Activated naive CD8-positive, alpha-beta T cell treated with anti-CD3 and anti-CD28 coated beads, Interleukin-2, amount 50 U/mL, for 24 hours (primary cell): ENCODE data around the gene KRT7.
"Not testable (repeated sequence)": the region's sequence is repeated elsewhere in the genome, so short reads cannot be mapped to it uniquely, and the experiment has no call there.

Experiments used
- ATAC-seq: fragments of 150-1000 bp; cut with Tn5 transposase; one replicate; pipeline ENCODE4 v1.10.0; 2021
- DNase-seq: peaks from one replicate; pipeline ENCODE4 v3.0.0; 2021
- H3K27ac Mint-ChIP-seq: one replicate; pipeline ENCODE4 v1.8.0; 2021; ENCODE audit warnings: mild to moderate bottlenecking, mixed read lengths
- H3K27me3 Mint-ChIP-seq: one replicate; pipeline ENCODE4 v1.8.0; 2021; ENCODE audit warnings: mixed read lengths
- H3K36me3 Mint-ChIP-seq: one replicate; pipeline ENCODE4 v1.8.0; 2021; ENCODE audit warnings: low read depth, mixed read lengths
- H3K4me1 Mint-ChIP-seq: one replicate; pipeline ENCODE4 v1.8.0; 2021; ENCODE audit warnings: mixed read lengths
- H3K4me3 Mint-ChIP-seq: one replicate; pipeline ENCODE4 v1.8.0; 2021; ENCODE audit warnings: mild to moderate bottlenecking, moderate library complexity, mixed read lengths
- H3K9me3 Mint-ChIP-seq: one replicate; pipeline ENCODE4 v1.8.0; 2021; ENCODE audit warnings: mixed read lengths

The KRT7 gene

DNA sequence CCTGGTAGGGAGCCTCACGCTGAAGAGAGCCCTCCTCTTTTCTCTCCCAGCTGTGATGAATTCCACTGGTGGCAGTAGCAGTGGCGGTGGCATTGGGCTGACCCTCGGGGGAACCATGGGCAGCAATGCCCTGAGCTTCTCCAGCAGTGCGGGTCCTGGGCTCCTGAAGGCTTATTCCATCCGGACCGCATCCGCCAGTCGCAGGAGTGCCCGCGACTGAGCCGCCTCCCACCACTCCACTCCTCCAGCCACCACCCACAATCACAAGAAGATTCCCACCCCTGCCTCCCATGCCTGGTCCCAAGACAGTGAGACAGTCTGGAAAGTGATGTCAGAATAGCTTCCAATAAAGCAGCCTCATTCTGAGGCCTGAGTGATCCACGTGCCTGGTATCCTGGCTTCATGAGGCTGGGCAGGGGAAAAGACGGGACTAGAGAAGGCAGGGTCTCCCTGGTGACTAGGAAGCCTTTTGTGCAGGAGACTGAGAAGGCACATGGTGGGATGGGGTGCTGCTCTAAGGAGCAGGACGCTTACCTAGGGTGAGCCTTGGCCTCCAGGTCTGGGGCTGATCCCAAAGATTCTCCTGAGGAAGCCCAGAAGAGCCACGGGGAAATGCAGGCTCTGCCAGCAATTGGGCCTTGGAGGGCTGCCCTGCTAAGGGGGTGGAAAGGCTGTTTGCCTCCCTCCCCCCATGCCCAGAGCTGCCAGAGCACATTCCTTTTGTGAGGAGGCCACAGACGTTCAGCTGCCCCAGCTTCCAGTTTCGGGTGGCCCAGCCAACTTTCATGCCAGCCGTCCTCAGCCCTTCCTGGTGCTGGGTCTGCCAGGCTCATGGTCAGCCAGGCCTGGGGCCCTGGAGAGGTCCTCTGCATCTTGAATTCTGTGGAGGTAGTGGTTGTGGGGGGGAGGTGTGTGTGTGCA is 15.8 kb downstream of the KRT7 start:
- Mint-ChIP-seq H3K36me3 (no peaks in the 10 kb centered on the region), H3K4me1 (peaks cover 48% of the 10 kb centered on the region), H3K27me3 (peaks cover 26% of the 10 kb centered on the region), H3K9me3 (no peaks in the 10 kb centered on the region), H3K4me3 (no peak overlapping the region), H3K27ac (no peak overlapping the region)
- DNase-seq, result no peak
- ATAC-seq, result no peak

DNA sequence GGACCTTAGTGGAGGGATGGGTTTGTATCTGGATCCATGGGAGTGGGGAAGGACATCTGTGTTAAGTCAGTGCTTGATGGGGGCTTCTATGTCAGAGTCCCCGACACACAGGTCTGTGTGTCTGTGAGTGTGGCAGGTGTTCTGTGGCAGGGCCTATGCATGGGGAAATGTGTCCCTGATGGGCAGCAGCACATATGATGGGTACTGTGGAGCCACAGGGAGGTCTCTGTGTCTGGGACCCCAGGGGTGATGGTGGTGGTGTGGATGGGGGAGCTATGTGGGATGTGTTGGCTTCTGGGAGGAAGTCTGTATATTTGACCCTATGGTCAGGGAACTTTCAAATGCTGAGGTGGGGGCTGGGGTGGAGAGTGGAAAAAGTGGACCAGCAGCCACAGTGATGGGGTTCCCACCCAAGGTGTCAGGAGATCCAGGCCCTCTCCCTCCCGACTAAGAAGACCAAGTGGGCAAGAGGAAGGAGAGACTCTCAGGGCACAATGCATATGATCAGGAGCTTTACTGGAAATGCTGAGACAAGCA is 16.5 kb downstream of the KRT7 start:
- H3K27me3 Mint-ChIP-seq, result peaks cover 26% of the 10 kb centered on the region
- no peak overlapping the region for H3K4me3 Mint-ChIP-seq
- no peak for ATAC-seq
- no peaks in the 10 kb centered on the region for H3K9me3 Mint-ChIP-seq
- no peak overlapping the region for H3K27ac Mint-ChIP-seq
- H3K4me1 Mint-ChIP-seq, result peaks cover 40% of the 10 kb centered on the region
- H3K36me3 Mint-ChIP-seq, result no peaks in the 10 kb centered on the region
- DNase-seq, result no peak

DNA sequence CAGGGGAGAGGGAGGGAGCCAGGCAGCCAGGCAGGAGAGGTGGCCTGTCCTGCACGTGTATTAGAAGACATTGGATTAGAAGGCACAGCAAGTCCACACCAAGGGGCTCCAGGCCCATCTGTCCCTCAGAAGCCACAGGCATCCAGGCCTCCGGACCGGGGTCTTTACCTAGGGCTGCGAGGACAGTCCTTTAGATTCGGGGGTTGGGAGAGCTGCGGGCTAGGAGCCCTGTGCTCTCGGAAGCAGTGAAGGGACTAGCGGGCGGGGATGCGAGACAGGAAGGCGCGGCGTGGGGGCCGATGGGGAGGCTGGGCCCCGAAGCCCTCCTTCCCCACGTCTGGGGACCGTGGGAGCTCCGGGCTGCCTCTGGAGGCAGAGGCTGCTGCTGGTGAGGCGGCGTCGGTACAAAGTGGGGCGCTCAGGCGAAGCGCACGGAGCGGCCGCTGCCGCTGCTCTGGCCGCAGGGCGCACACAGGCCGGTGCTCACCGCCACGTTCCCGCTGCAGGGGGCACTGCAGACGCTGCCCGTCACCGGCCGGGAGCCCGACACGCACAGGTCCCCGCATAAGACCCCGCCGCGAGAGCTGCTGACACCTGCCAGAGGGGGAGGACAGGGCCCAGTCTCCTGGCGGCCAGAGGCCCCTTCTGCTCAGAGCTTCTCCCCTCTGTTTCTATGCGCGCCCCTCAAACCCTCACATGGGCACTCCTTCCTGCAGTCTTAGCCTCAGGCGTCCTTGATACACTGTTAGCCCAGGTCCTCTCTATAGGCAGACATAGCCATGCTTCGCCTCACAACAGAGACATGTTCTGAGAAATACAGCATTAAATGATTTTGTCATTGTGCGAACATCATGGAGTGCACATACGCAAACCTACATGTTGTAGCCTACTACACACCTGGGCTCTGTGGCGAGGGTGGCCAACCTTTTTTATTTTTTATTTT is 17.3 kb downstream of the KRT7 start:
- Mint-ChIP-seq H3K4me1 (peaks cover 34% of the 10 kb centered on the region), H3K36me3 (no peaks in the 10 kb centered on the region), H3K4me3 (no peak overlapping the region), H3K27me3 (peaks cover 33% of the 10 kb centered on the region), H3K27ac (no peak overlapping the region), H3K9me3 (no peaks in the 10 kb centered on the region)
- DNase-seq, result no peak
- ATAC-seq, result no peak

DNA sequence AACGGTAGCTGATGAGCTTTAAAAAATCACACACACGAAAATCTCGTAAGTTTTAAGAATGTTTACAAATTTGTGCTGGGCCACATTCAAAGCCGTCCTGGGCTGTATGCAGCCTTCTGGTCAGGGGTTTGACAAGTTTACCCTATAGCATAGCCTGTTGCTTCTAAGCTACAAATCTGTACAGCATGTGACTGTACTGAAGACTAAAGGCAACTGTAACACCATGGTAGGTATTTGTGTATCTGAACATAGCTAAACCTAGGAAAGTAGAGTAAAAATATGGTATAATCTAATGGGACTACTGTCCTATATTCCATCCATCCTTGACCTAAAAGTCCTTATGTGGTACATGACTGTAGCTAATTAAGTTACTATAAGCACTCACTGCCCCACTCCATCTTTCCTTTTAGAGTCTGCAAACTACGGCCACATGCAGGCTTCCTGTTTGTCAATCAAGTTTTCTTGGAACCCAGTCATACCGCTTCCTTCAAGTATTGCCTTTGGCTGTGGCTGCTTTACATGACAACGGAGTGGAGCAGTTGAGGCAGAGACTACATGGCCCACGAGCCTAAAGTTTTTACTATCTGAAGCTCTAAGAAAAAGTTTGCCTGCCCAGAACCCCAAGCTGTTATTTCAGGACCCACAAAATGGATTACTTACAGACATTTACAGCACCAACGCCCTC is 18.5 kb downstream of the KRT7 start:
- Mint-ChIP-seq H3K27ac (no peak overlapping the region), H3K36me3 (no peaks in the 10 kb centered on the region), H3K4me3 (no peak overlapping the region), H3K27me3 (peaks cover 45% of the 10 kb centered on the region), H3K9me3 (no peaks in the 10 kb centered on the region), H3K4me1 (peaks cover 25% of the 10 kb centered on the region)
- DNase-seq (no peak), ATAC-seq (no peak)

DNA sequence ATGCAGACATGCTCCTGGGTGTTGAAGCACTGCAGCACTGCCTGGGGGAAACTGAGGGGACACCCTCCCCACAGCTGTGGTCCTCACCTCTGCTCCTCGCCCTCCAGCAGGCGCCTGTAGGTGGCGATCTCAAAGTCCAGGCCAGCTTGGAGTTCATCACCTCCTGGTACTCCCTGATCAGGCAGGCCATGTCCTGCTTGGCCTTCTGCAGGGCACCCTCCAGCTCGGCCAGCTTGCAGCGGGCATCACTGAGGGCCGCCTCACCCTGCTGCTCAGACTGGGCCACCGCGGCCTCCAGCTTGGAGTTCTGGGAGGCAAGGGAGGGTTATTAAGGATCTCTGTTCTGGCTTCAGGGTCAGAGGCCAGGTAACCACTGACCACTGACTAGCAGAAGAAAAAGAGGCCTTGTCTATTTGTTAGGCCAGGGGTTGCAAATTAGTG is 19.2 kb downstream of the KRT7 start:
- H3K4me1 Mint-ChIP-seq, result peaks cover 18% of the 10 kb centered on the region
- H3K27ac Mint-ChIP-seq, DNase-seq, H3K4me3 Mint-ChIP-seq, H3K36me3 Mint-ChIP-seq, H3K9me3 Mint-ChIP-seq, ATAC-seq: not testable (repeated sequence)
- H3K27me3 Mint-ChIP-seq, result peaks cover 50% of the 10 kb centered on the region

DNA sequence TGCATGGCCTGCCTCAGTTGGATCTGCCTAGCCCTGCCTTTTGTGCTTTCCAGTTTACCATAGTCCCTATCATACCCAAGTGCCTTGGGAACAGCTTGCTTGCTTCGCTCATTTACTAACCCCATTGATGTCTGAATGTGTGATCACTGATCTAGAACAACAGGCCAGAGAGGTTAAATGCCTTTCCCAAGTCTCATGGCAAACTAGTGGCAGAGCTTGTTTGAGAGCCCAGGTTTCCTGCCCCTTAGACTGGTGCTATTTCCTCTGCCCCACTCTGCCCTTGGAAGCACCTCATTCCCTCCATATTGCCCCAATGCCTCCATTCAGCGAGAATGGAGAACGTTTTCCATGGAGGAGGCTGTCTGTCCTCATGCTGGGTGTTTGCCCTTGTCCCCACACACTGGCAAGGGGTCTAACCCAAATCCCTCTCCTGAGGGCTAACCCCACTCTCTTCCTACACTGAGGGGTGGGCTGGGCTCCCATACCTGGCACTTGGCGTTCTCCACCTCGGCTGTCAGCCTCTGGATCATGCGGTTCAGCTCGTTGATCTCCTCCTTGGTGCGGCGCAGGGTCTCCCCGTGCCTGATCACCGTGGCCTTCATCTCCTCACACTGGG is 19.8 kb downstream of the KRT7 start:
- DNase-seq, result no peak
- no peaks in the 10 kb centered on the region for H3K9me3 Mint-ChIP-seq
- peaks cover 15% of the 10 kb centered on the region for H3K4me1 Mint-ChIP-seq
- ATAC-seq, result no peak
- H3K4me3 Mint-ChIP-seq, result no peak overlapping the region
- H3K27ac Mint-ChIP-seq, result no peak overlapping the region
- no peaks in the 10 kb centered on the region for H3K36me3 Mint-ChIP-seq
- H3K27me3 Mint-ChIP-seq, result peaks cover 52% of the 10 kb centered on the region

DNA sequence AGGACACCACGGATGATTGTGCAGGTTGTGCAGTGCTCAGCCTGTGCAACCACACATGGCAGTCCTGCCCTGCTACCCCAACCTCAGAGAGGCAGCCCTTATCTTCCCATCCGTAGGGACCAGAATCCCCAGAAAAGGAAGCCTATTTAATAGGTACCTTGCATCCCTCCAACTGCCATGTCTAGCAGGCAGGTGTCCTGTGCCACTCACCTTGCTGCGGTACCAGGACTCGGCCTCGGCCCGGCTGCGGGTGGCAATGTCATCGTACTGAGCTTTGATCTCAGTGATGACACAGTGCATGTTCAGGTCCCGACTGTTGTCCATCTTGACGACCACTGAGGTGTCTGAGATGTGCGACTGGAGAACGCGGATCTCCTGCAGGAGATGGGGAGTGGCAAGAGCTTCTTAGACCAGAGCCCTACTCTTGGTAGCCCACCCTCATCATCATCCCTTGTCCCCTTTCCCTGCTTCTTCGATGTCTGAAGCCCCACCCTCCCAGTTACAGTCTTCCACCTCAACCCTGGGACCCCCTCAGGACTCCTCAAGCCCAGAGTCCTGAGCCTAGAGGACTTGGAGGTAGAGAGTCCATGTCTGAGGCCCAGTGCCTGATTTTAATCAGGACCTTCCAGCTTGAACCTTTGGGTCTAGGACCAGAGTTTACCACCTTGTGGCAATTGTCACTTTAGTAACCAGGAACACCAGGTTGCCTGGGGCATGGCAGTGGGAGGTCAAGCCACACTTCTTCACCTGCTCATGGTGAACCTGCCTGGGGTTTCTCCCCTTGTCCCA is 20.5 kb downstream of the KRT7 start:
- no peaks in the 10 kb centered on the region for H3K9me3 Mint-ChIP-seq
- ATAC-seq, result no peak
- DNase-seq, result no peak
- H3K27ac Mint-ChIP-seq, result no peak overlapping the region
- peaks cover 15% of the 10 kb centered on the region for H3K4me1 Mint-ChIP-seq
- no peak overlapping the region for H3K4me3 Mint-ChIP-seq
- H3K36me3 Mint-ChIP-seq, result no peaks in the 10 kb centered on the region
- peaks cover 55% of the 10 kb centered on the region for H3K27me3 Mint-ChIP-seq

DNA sequence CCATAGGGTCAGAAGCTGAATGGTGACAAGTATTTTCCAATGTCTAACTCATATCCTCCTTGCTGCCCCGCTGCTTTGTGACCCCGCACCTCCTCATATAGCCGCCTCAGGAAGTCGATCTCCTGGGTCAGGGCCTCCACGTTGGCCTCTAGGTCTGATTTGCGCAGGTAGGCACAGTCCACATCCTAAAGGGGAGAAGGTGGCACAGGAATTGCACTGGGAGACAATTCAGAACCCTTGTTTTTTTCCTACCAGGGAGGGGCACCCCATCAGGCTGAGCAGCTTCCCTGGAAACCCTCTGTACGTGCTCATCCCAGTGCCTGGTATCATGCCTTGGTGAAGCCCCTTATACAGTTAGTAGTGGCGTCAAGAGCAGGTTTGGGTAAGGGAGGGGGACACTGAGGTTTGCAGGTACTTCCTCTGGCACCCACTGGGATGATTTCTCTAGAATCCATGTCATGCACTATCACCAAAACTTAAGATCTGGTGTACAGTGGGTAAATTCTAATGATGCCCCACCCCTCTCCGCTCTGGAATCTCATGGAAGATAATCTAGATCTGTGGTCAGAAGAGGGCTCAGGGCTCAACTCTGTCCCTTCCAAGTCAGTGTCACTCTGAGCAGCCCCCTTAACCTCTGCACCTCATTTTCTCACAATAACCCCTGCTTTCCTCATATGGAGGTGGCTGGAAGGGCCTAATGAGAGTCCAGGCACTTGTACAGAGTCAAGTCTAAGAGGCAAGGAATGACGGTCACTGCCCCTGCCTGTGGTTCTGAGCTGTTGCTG is 21.3 kb downstream of the KRT7 start:
- ATAC-seq (no peak), DNase-seq (no peak)
- Mint-ChIP-seq H3K4me3 (no peak overlapping the region), H3K4me1 (peaks cover 15% of the 10 kb centered on the region), H3K27me3 (peaks cover 52% of the 10 kb centered on the region), H3K9me3 (no peaks in the 10 kb centered on the region), H3K27ac (no peak overlapping the region), H3K36me3 (no peaks in the 10 kb centered on the region)

DNA sequence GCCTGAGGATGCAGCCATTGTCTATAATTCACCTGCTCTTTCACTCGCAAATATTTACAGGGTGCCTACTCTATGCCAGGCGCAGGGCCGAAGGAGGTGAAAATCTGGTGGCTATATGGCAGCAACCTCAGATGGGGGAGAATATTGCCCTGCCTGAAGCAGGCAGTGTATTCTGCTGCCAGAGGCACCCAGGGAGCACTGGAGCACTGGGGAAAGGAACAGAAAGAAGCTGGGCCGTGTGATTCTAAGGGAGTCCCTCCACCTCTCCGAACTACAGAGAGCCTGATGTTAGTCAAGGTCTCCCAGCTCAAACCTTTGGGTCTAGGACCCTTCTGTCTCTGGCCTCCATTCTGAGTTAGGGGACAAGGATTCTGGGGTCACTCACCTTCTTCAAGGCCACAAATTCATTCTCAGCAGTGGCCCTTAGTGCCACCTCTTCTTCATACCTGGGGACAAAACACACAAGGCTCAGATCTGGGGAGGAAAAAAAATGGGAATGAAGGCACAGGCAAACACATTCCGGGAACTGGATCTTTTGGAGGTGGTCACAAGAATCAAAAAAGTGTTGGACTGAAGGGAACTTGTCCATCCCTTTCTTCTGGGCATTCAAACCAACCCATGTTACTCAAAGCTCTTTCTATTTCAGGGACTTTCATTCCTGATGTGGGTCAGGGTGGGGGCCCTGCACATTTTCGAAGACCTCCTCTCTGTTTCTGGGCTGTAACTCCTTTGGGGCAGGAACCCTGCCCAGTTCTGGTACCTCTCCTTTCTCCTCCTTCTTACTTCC is 22.1 kb downstream of the KRT7 start:
- H3K36me3 Mint-ChIP-seq, result no peaks in the 10 kb centered on the region
- peaks cover 51% of the 10 kb centered on the region for H3K27me3 Mint-ChIP-seq
- no peak overlapping the region for H3K27ac Mint-ChIP-seq
- peaks cover 12% of the 10 kb centered on the region for H3K4me1 Mint-ChIP-seq
- DNase-seq, result no peak
- ATAC-seq, result no peak
- H3K4me3 Mint-ChIP-seq, result no peak overlapping the region
- no peaks in the 10 kb centered on the region for H3K9me3 Mint-ChIP-seq

DNA sequence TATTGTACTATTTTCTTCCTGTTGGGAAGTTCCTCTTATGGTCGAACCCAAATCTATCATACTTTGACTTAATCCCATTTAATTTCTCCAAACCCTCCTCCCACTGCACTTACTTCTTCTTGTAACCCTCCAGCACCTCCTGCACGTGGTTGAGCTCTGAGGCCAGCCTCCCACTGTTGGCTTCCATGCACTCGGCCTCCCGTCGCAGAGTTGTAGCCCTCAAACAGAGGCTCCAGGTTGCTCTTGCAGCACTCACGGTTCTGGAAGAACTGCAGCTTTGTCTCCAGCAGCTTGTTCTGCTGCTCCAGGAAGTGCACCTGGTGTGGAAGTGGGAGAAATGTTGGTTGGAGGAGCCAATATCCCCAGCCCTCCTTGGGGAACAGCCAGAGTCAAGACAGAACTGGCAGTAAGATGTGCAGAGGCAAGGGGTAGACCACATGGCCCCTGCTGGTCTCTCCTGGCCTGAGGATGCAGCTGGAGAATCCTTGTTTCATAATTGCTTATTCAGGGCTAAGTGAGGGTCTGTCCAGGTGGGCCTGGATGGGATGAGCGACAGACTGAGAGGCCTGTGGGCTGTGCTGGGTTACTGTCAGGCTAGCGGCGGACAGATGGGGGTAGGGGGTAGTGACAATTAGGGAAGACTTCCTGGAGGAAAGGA is 23.0 kb downstream of the KRT7 start:
- Mint-ChIP-seq H3K36me3 (no peaks in the 10 kb centered on the region), H3K27ac (no peak overlapping the region), H3K9me3 (no peaks in the 10 kb centered on the region), H3K4me1 (peaks cover 16% of the 10 kb centered on the region), H3K27me3 (peaks cover 56% of the 10 kb centered on the region), H3K4me3 (no peak overlapping the region)
- DNase-seq (no peak), ATAC-seq (no peak)

DNA sequence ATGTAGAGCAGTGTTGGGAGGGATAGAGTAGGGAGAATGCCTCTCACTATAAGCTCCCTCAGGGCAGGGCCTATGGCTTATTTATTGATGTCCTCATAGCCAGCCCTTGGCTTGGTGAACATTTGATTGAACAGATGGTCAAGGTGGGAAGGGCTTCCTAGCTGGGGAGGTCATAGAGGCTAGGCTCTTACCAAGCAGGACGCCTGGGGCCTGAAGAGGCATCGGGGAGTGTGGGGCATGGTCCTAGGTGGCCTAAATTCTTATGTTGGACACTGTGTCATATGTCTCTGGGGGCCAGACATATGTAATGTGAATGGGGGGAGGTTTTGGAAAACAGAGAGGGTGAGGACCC is 23.5 kb downstream of the KRT7 start:
- H3K27me3 Mint-ChIP-seq, result peaks cover 56% of the 10 kb centered on the region

DNA sequence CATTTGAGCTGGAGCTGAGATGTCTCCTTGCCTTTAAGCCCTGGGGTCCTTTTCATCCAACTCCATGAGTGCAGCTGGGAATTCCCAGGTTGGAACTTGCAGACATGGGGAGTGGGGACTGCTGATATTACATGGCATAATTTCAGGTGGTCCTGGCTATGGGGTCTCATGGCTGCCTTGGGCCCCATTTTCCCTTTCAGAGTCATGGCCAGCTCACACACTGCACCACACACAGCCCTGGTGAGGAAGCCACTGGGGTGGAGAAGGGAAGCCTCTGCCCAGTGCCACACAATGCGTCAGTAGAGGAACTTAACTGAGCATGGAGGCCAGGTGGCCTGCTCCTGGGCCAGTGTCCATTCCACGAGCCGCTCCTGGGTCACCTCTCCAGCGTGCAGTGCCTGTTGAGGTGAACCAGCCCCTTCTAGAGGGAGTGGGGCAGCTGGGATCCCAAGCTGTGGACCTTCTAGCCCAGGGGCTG is 24.1 kb downstream of the KRT7 start:
- Mint-ChIP-seq H3K27me3 (peaks cover 58% of the 10 kb centered on the region), H3K4me1 (peaks cover 8% of the 10 kb centered on the region), H3K36me3 (no peaks in the 10 kb centered on the region), H3K27ac (no peak overlapping the region), H3K4me3 (no peak overlapping the region), H3K9me3 (no peaks in the 10 kb centered on the region)
- ATAC-seq (no peak), DNase-seq (no peak)

More for the DNA sequence above, 23.5 kb downstream of the KRT7 start:
- DNase-seq (no peak), ATAC-seq (no peak)
- Mint-ChIP-seq H3K36me3 (no peaks in the 10 kb centered on the region), H3K4me3 (no peak overlapping the region), H3K4me1 (peaks cover 11% of the 10 kb centered on the region), H3K27ac (no peak overlapping the region), H3K9me3 (no peaks in the 10 kb centered on the region)
